Activated naive CD4-positive, alpha-beta T cell treated with anti-CD3 and anti-CD28 coated beads, Interleukin-2, amount 50 U/mL, for 24 hours (primary cell): ENCODE measurements around the gene PLEKHN1.

ENCODE experiments used
- H3K27ac Mint-ChIP-seq: one replicate; pipeline ENCODE4 v1.8.0; 2021; ENCODE audit warnings: mild to moderate bottlenecking, mixed read lengths
- H3K27me3 Mint-ChIP-seq: one replicate; pipeline ENCODE4 v1.8.0; 2021; ENCODE audit warnings: mixed read lengths
- H3K36me3 Mint-ChIP-seq: one replicate; pipeline ENCODE4 v1.8.0; 2021; ENCODE audit warnings: mixed read lengths
- H3K4me1 Mint-ChIP-seq: one replicate; pipeline ENCODE4 v1.8.0; 2021; ENCODE audit warnings: mixed read lengths
- H3K4me3 Mint-ChIP-seq: one replicate; pipeline ENCODE4 v1.8.0; 2021; ENCODE audit warnings: mild to moderate bottlenecking, mixed read lengths
- H3K9me3 Mint-ChIP-seq: one replicate; pipeline ENCODE4 v1.8.0; 2021; ENCODE audit warnings: mixed read lengths

PLEKHN1 gene

DNA sequence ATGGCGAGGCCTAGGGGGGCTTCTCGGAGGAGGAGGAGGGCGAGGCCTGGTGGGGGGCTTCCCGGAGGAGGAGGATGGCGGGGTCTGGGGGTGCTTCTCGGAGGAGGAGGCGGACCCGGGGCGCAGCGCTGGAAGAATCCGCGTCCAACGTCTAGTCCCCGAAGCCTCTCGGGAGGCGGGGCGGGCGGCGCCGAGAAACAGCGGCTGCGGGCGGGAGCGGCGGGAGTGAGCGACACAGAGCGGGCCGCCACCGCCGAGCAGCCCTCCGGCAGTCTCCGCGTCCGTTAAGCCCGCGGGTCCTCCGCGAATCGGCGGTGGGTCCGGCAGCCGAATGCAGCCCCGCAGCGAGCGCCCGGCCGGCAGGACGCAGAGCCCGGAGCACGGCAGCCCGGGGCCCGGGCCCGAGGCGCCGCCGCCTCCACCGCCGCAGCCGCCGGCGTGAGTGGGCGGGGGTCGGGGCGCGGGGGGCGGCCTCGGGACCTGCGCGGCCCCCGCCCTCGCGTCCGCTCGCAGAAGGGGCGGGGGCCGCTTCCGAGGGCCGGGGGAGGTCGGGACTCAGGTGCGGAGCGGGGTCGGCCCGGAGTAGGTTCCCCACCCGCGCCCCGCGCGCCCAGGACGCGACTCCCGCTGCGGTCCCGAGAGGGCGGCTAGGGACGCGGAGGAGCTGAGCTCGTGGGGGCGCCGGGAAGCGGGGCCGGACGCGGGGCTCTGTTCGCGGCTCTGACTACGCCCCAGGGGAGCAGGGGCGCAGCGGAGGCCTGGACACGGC is 5.7 kb upstream of the PLEKHN1 start, which contains the start of gene KLHL17:
Gene KLHL17 (plus strand): TSS at position 222 of the 769 bp plus-strand sequence. CDS start 110 bp downstream, at position 332.
- Mint-ChIP-seq H3K4me3 (peak within 1 kb of the TSS; percentile 98), H3K9me3 (no peaks in the 10 kb centered on the region), H3K36me3 (peaks cover 10% of the 10 kb centered on the region), H3K27ac (peak within 1 kb of the TSS; percentile 41), H3K27me3 (no peaks in the 10 kb centered on the region), H3K4me1 (peaks cover 13% of the 10 kb centered on the region)

DNA sequence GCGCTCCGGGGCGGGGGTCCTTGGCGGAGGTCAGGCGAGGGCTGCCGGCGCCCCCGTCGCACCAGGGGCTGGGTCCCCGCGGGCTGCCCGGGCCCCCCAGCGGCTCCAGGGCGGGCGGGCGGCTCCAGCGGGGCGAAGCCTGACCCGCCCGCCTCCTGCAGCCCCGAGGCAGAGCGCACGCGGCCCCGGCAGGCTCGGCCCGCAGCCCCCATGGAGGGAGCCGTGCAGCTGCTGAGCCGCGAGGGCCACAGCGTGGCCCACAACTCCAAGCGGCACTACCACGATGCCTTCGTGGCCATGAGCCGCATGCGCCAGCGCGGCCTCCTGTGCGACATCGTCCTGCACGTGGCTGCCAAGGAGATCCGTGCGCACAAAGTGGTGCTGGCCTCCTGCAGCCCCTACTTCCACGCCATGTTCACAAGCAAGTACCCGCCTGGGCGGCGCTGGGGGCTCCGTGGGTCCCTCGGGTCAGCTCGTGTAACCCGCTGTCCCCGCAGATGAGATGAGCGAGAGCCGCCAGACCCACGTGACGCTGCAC is 5.1 kb upstream of the PLEKHN1 start:
- H3K4me1 Mint-ChIP-seq = peaks cover 13% of the 10 kb centered on the region
- H3K27ac Mint-ChIP-seq = no peak overlapping the region
- no peaks in the 10 kb centered on the region for H3K9me3 Mint-ChIP-seq
- peaks cover 10% of the 10 kb centered on the region for H3K36me3 Mint-ChIP-seq
- peak overlapping the region; percentile 69 for H3K4me3 Mint-ChIP-seq
- H3K27me3 Mint-ChIP-seq = no peaks in the 10 kb centered on the region

DNA sequence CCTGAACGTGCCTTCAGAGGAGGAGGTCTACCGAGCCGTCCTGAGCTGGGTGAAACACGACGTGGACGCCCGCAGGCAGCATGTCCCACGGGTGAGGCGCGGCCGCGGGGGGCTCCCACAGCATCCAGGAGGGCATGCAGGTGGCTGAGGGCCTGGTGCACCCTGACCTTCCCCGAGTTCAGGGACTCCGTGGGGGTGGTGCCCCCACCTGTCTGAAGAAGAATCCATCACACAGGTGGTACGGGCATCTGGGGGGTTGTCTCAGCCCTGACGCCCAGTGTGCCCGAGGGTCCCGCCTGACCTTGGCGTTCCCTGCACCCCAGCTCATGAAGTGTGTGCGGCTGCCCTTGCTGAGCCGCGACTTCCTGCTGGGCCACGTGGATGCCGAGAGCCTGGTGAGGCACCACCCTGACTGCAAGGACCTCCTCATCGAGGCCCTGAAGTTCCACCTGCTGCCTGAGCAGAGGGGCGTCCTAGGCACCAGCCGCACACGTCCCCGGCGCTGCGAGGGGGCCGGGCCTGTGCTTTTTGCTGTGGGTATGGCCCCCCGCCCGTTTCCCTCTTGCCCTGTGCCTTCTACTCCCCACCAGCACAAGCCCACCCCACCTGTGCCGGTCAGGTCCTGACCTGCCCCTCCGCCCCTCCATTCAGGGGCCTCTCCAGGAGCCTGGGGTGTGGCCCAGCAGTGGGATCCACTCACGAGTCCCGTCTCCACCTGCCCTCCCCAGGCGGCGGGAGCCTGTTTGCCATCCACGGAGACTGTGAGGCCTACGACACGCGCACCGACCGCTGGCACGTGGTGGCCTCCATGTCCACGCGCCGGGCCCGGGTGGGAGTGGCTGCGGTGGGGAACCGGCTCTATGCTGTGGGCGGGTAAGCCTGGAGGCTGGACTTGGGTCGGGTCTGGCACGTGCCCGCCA is 3.6 kb upstream of the PLEKHN1 start:
- Mint-ChIP-seq H3K27ac (no peak overlapping the region), H3K9me3 (no peaks in the 10 kb centered on the region), H3K4me3 (peak overlapping the region; percentile 69), H3K36me3 (peaks cover 5% of the 10 kb centered on the region), H3K27me3 (no peaks in the 10 kb centered on the region), H3K4me1 (peaks cover 9% of the 10 kb centered on the region)

DNA sequence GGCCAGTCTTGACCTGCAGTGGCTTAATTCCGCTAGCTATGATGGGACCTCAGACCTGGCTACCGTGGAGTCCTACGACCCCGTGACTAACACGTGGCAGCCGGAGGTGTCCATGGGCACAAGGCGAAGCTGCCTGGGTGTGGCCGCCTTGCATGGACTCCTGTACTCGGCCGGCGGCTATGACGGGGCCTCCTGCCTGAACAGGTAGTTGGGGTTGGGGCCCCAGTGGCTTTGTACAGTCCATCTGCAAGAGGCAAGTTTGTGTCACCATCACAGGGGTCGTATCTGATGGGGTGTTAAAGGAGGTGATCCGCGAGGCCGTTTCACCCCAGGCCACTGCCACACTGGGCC is 3.0 kb upstream of the PLEKHN1 start:
- H3K4me3 Mint-ChIP-seq = no peak overlapping the region
- H3K36me3 Mint-ChIP-seq = peaks cover 3% of the 10 kb centered on the region
- H3K27me3 Mint-ChIP-seq = peaks cover under 1% of the 10 kb centered on the region
- no peak overlapping the region for H3K27ac Mint-ChIP-seq
- peaks cover 4% of the 10 kb centered on the region for H3K4me1 Mint-ChIP-seq
- H3K9me3 Mint-ChIP-seq = no peaks in the 10 kb centered on the region

DNA sequence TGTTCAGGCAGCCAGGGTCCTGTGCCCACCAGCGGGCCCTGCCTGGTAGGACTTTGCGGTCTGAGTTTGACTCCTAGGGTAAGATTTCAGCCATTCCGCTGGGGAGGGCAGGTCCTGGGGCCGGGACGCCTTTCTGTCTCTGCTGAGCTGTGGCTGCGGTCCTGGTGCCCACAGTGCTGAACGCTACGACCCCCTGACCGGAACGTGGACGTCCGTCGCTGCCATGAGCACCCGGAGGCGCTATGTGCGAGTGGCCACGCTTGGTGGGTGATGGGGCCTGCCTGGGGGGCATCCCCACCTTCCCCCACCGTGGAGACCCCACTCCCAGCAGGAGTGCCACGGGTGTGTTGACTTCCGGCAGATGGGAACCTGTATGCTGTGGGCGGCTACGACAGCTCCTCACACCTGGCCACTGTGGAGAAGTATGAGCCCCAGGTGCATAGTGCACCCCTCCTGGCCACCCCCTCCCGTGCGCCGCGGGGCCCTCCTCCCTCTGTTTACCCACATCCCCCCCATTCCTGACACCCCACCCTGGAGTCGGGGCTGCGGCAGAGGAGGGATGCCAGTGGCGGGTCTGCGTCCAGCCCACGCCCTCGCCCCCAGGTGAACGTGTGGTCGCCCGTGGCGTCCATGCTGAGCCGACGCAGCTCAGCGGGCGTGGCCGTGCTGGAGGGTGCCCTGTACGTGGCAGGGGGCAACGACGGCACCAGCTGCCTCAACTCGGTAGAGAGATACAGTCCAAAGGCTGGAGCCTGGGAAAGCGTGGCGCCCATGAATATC is 2.3 kb upstream of the PLEKHN1 start:
- Mint-ChIP-seq H3K9me3 (no peaks in the 10 kb centered on the region), H3K36me3 (peaks cover 1% of the 10 kb centered on the region), H3K27ac (no peak overlapping the region), H3K27me3 (peaks cover 3% of the 10 kb centered on the region), H3K4me1 (no peaks in the 10 kb centered on the region), H3K4me3 (no peak overlapping the region)

DNA sequence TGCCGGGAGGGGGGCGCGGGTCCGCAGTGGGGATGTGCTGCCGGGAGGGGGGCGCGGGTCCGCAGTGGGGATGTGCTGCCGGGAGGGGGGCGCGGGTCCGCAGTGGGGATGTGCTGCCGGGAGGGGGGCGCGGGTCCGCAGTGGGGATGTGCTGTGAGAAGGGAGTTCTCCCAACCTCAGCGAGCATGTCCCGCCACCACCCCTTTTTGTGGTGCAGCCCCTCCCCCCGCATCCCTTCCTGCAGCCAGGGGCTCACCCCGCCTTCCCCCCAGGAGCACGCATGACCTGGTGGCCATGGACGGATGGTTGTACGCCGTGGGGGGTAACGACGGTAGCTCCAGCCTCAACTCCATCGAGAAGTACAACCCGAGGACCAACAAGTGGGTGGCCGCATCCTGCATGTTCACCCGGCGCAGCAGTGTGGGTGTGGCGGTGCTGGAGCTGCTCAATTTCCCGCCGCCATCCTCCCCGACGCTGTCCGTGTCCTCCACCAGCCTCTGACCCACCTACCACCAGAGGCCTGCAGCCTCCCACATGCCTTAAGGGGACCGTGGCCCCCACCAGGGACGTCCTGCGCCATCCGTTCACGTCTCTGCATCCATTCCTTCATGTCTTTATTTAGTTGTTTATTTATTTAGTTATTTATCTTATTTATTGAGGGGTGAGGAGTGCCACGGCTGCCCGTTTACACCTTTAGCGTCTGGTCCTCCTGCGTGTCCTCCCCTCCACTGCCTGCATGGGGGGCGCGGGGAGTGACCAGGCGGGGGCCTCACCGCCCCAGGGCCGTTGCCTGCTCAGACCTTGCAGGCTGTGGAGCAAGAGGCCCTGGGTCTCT is 1.4 kb upstream of the PLEKHN1 start:
- Mint-ChIP-seq H3K36me3 (peaks cover 1% of the 10 kb centered on the region), H3K4me1 (no peaks in the 10 kb centered on the region), H3K27ac (no peak overlapping the region), H3K27me3 (peaks cover 6% of the 10 kb centered on the region), H3K4me3 (no peak overlapping the region), H3K9me3 (no peaks in the 10 kb centered on the region)

DNA sequence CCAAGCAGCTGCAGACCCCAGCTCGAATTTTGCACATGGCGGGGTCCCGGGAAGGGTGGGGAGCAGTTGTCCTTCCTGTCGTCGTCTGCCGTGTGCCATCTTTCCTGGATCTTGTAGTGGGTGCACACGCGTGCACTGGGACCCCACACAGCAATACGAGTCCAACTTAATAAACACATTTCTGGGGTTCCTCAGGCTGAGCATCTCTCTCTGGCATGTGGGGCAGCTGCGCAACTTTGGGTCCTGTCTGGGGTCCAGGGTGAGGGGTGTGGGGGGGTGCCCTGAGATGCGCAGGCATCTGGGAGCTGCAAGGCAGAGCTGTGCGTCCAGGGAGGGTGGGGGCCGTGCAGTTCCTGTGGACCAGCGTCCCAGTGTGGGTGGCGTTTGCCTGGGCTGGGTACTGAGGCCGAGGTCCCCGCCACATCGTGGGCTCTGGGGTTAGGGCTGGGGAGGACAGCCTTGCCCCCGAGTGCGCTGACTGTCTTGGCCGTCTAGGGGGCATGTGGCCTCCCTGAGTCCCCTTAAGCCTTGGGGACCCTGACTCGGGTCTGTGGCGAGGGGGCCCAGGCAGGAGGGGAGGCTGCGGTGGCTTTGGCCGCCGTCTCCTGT is 652 bp upstream of the PLEKHN1 start:
- peaks cover 6% of the 10 kb centered on the region for H3K27me3 Mint-ChIP-seq
- no peaks in the 10 kb centered on the region for H3K9me3 Mint-ChIP-seq
- H3K4me3 Mint-ChIP-seq = peak overlapping the region; percentile 30
- no peaks in the 10 kb centered on the region for H3K4me1 Mint-ChIP-seq
- H3K27ac Mint-ChIP-seq = no peak overlapping the region
- peaks cover 1% of the 10 kb centered on the region for H3K36me3 Mint-ChIP-seq

DNA sequence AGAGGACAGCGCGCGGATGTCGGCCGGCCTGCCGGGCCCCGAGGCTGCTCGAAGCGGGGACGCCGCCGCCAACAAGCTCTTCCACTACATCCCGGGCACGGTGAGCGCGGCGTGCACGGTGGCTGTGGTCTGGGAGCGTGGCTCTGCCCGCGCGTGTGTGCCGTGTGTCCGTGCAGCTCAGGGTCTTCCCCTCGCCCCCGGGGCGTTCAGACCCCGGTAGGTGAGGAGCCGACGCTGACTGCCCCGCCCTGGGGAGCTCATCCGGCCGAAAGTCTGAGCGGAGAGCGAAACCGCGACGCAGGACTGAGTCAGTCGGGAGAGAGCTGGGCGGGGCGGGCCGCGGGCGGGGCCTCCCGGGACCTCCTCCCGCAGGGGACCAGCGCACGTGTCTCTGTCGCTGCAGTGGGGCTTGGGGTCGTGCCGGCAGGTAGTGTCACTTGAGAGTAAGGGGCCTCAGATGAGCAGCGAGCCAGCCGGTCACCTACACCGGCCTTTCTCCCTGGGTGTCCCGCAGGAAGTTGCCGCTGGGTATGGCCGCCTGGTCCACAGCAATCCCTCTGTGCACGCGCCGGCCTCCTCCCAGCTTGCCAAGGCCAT is 520 bp downstream of the PLEKHN1 start:
- Mint-ChIP-seq H3K27ac (no peak overlapping the region), H3K4me1 (no peaks in the 10 kb centered on the region), H3K9me3 (no peaks in the 10 kb centered on the region), H3K4me3 (peak overlapping the region; percentile 84), H3K36me3 (peaks cover 1% of the 10 kb centered on the region), H3K27me3 (peaks cover 6% of the 10 kb centered on the region)

DNA sequence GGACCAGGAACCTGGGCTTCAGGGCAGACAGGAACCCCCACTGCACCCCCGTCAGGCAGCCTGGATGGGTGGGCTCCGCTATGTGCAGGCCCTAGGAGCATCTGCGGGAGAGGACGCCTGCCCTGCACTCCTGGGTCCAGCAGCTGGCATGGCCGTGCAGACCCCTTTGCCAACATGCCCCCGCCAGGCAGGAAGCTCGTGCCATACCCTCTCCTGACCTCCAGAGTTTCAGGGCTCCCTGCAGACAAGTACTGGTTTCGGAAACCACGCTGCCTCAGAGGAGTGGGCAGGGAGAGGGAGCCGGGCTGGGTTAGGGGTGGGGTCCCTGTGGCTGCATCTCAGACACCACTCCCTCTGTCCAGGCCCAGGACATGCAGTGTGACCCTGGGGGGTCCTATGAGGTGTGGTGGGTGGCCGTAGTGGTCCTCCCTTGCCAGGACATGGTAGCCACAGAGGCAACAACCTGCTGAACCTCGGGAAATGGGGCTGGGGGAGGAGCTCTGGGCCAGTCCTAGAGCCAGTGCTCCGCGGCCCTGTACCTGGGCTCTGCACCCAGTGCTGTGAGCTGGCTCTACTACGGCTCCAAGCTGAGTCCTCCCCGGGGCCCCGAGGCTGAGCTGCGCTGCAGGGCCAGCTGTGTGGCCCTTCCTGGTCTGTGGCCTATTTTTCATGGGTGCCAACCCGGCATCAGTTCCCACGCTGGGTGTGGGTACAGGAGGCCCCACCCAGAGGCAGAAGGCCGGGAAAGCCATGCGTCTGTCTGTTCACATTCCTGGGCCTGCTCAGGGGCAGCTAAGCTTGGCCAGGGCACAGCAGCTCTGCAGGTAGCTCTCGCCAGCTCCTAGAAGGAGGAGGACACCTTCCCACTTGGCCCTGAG is 1.4 kb downstream of the PLEKHN1 start:
- peaks cover 6% of the 10 kb centered on the region for H3K27me3 Mint-ChIP-seq
- H3K4me1 Mint-ChIP-seq = no peaks in the 10 kb centered on the region
- H3K27ac Mint-ChIP-seq = peak overlapping the region; percentile 35
- H3K9me3 Mint-ChIP-seq = no peaks in the 10 kb centered on the region
- peaks cover 1% of the 10 kb centered on the region for H3K36me3 Mint-ChIP-seq
- no peak overlapping the region for H3K4me3 Mint-ChIP-seq

DNA sequence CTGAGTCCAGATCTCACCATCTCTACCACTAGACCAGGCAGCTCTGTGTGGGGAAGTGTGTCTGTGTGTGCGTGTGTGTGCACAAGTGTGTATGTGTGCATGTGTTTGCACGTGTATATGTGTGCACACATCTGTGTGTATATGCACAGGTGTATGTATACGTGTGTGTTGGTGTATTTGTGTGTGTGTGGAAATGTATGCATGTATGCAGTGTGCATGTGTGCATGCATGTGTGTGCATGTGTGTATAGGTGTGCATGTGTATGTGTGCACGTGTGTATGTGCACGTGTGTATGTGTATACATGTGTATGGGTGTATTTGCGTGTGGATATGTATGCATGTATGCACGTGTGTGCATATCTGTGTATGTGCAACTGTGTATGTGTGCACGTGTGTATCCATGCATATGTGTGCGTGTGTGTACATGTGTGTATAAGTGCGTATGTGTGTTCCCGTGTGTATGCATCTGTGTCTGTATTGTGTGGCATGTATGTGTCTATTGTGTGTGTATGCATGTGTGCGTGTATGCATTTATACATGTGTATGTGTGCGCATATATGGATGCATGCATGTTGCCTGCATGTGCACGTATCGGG is 3.1 kb downstream of the PLEKHN1 start:
- no peaks in the 10 kb centered on the region for H3K4me1 Mint-ChIP-seq
- no peaks in the 10 kb centered on the region for H3K9me3 Mint-ChIP-seq
- peaks cover 6% of the 10 kb centered on the region for H3K27me3 Mint-ChIP-seq
- H3K27ac Mint-ChIP-seq = no peak overlapping the region
- peaks cover 1% of the 10 kb centered on the region for H3K36me3 Mint-ChIP-seq
- no peak overlapping the region for H3K4me3 Mint-ChIP-seq

DNA sequence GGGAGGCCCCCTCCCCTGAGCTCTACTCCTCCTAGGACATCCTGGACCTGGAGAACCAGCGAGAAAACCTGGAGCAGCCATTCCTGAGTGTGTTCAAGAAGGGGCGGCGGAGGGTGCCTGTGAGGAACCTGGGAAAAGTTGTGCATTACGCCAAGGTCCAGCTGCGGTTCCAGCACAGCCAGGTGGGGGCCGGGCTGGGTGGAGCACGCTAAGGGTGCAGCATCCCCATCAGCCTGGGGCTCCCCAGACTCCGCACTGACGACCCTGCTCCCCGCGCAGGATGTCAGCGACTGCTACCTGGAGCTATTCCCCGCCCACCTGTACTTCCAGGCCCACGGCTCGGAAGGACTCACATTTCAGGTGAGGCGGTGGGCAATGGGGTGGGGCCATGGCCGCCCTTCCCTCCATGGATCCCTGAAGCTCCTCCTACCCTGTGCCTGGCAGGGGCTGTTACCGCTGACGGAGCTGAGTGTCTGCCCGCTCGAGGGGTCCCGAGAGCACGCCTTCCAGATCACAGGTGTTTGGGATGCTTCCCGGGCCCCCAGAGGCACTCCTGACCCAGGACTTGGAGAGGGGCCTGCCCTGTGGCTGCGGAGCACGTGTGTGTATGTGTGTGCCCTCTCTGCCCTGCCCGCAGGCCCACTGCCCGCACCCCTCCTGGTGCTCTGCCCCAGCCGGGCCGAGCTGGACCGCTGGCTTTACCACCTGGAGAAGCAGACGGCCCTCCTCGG is 4.1 kb downstream of the PLEKHN1 start:
- Mint-ChIP-seq H3K9me3 (no peaks in the 10 kb centered on the region), H3K36me3 (peaks cover 2% of the 10 kb centered on the region), H3K4me3 (no peak overlapping the region), H3K4me1 (no peaks in the 10 kb centered on the region), H3K27me3 (peaks cover 7% of the 10 kb centered on the region), H3K27ac (no peak overlapping the region)

DNA sequence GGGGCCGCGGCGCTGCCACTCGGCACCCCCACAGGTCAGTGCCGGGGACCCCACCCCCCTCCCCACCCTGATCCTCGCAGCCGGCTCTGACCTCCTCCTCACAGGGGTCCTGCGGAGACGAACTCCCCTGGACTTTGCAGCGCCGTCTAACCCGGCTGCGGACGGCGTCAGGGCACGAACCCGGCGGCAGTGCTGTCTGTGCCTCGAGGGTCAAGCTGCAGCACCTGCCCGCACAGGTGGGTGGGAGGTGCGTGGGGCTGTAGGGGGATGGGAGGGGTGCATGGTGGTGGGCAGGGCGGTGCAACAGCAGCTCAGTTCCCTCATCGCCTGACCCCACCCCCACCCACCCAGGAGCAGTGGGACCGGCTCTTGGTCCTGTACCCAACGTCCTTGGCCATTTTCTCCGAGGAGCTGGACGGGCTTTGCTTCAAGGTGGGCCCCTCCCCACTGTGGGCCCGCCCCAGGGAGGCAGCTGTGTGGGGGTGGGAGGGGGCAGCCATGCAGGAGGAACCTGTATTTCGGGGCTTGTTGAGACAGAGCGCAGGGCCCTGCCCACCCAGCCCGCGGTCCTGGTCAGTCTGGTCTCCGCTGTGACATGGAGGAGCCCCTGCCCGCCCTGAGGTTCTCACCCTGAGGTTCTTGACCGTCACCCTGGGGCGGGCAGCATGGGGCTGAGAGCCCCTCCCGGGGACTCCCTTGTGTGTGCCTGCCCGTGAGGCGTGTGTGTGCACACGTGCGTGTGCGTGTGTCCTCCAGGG is 4.9 kb downstream of the PLEKHN1 start:
- no peaks in the 10 kb centered on the region for H3K4me1 Mint-ChIP-seq
- no peak overlapping the region for H3K4me3 Mint-ChIP-seq
- peaks cover 2% of the 10 kb centered on the region for H3K36me3 Mint-ChIP-seq
- peak overlapping the region; percentile 30 for H3K27ac Mint-ChIP-seq
- no peaks in the 10 kb centered on the region for H3K9me3 Mint-ChIP-seq
- peaks cover 10% of the 10 kb centered on the region for H3K27me3 Mint-ChIP-seq
